Left forelimb (tissue), 1 donor: ENCODE measurements around the gene KRT71.
"Not testable (repeated sequence)": the region's sequence is repeated elsewhere in the genome, so short reads cannot be mapped to it uniquely, and the experiment has no call there.

Source experiments
- DNase-seq: peaks from one replicate; pipeline ENCODE4 v3.0.0-alpha.2; 2018; ENCODE audit warnings: low spot score

Gene KRT71

GRCh38 chr12:52552681-52553195 is at the start of gene KRT71:
Gene KRT71 (minus strand): TSS chr12:52553145. CDS start chr12:52553077, 68 bp downstream.
- no peak for DNase-seq

- peak; percentile 48 for DNase-seq
These were observed 49.6 kb upstream of the KRT71 start for GRCh38 chr12:52602552-52602951.

- DNase-seq, result peak; percentile 28
These were observed 48.7 kb upstream of the KRT71 start for GRCh38 chr12:52601671-52602070.

DNA sequence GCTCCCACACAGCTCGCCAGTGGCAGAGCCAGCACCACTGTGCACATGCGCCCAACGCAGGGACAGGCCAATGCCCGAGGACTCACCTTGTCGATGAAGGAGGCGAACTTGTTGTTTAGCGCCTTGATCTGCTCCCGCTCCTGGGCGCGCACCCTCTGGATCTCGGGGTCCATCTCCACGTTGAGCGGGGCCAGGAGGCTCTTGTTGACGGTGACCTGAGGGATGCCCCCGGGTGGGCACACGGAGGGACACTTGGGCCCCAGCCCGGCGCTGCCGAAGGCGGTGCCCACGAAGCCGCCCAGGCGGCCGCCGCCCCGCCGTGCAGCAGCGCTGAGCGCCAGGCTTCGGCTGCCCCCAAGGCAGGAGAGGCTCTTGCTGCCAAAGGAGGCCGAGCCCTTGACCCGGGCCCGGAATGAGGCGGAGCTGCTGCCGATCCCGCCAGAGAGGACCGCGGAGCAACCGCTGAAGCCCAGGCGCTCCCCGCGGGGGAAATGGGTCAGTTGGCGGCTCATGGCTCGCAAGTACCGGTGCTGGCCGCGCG is 48.1 kb upstream of the KRT71 start, which contains the start of gene KRT72:
Gene KRT72 (minus strand): TSS at position 523 of the 541 bp plus-strand sequence. CDS start 11 bp downstream, at position 512.
- peak; percentile 8 for DNase-seq

- DNase-seq, result no peak
These were observed 47.5 kb upstream of the KRT71 start for GRCh38 chr12:52600475-52600874.

DNA sequence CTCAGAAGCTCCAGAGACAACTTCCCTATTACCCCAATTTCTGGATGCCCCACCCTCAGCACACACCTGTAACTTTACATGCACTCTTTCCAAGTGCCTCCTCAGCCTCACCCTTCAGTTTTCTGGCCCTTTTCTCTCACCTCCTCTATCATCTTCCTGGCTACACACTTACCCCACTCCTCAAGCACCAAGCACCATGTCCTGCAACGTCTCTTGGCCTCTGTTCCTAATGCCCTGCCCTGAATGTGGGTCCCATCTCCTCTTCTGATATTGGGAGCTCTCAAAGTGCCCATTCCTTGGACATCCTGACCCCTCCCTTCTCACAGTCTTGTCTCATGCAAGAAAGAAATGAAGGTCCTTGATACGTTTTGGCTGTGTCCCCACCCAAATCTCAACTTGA is 47.1 kb upstream of the KRT71 start:
- DNase-seq, result peak; percentile 40

DNA sequence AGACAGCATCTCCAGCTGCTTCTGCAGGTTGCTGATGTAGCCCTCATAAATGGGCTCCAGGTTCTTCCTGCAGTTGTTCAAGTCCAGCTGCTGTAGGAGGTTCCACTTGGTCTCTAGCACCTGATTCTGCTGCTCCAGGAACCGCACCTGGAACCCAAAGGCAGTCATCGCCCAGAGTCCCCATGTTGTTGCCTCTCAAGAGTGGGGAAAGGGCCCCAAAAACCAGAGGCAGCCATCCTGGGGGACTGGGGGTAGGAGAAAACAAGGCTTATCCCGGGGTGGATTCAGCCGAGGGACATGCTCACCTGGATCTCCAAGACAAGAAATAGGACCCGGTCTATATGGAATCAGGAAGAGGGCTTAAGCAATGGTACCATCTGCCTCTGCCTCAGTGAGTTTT is 46.0 kb upstream of the KRT71 start:
- peak; percentile 18 for DNase-seq

DNA sequence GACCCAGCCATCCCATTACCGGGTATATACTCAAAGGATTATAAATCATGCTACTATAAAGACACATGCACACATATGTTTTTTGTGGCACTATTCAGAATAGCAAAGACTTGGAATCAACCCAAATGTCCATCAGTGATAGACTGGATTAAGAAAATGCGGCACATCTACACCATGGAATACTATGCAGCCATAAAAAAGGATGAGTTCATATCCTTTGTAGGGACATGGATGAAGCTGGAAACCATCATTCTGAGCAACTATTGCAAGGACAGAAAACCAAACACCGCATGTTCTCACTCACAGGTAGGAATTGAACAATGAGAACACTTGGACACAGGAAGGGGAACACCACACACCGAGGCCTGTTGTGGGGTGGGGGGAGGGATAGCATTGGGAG is 41.3 kb upstream of the KRT71 start:
- not testable (repeated sequence) for DNase-seq

DNA sequence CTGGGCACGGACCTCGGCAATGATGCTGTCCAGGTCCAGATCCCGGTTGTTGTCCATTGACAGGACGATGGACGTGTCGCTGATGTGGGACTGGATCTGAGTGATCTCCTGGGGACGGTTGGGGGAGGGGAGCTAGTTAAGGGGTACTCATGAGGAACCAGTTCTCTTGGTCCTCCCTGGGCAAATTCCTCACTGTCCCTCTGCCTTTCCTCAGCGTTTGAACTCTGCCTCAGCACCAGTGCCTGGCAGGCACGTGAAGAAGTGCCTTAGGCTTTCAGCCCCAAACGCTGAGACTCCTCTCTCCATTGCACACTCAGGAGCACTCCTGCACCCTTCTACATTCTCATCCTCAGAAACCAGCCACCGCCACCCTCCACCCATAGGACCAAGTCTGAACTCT is 38.6 kb upstream of the KRT71 start:
- no peak for DNase-seq

- DNase-seq, result peak; percentile 45
These were observed 37.1 kb upstream of the KRT71 start for GRCh38 chr12:52590021-52590420.

- peak; percentile 36 for DNase-seq
These were observed 34.6 kb upstream of the KRT71 start for GRCh38 chr12:52587563-52587962.

- peak; percentile 65 for DNase-seq
These were observed 33.0 kb upstream of the KRT71 start for GRCh38 chr12:52585946-52586345.

DNA sequence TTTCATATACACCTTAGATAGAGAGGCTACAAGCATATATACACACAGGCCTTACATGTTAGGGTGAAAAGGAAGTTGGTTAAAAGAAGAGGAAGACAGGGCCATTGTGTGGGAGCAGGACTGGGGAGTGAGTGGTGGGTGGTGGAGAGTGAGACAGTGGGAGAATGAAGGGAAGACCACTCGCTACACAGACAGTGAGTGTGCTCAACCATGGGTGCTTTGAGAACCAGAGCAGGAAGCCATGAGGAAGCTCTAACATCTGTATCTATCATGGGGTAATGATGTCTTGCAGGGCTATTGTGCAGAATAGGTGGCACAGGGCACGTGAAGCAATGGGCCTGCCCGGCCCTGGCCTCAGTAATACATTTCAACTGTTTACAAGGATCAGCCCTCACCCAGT is 32.1 kb upstream of the KRT71 start:
- DNase-seq, result no peak

- DNase-seq, result peak; percentile 22
These were observed 31.3 kb upstream of the KRT71 start for GRCh38 chr12:52584156-52584682.

- peak; percentile 63 for DNase-seq
These were observed 30.1 kb upstream of the KRT71 start for GRCh38 chr12:52582971-52583456.

DNA sequence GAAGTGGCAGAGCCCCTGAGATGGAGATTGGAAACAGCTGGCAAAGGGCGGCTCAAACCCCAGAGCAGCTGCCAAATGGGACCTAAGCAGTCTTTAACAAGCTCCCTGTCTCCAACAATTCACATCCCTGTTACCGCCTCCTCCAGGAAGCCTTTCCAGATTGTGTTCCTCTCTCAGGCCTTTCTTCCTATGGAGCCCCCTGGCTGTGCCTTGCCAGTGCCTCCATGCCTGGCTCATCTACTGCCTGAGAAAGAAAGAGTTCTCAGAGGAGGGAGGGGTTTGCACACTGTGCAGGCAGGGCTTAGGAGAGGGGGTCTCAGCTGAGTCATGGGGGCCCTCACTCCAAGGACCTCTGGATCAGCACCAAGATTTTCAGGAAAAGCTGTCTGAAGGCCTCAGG is 29.5 kb upstream of the KRT71 start:
- DNase-seq, result no peak

GRCh38 chr12:52581481-52581880 is 28.5 kb upstream of the KRT71 start:
- peak; percentile 34 for DNase-seq

GRCh38 chr12:52581066-52581465 is 28.1 kb upstream of the KRT71 start:
- DNase-seq, result peak; percentile 33

DNA sequence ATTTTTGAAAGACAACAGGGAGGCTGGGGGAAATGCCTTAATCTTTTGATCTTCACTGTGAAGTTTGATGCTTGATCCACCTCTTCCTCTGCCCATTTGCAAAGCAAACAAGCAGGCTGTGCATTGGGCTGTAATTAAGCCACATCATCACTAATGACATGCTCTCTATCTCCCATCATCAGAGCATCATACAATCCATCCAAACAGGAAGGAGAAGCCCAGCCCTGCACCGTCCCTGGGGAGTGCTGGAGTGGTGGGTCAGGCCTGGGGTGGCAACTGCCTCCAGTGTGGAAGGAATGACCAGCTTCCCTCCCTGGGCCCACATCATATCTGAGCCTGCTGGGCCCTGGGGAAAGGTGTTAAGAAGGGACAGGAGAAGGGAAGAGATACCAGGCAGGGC is 27.6 kb upstream of the KRT71 start:
- DNase-seq, result peak; percentile 17

GRCh38 chr12:52579468-52580465 is 26.8 kb upstream of the KRT71 start:
- DNase-seq, result peak; percentile 2

- DNase-seq, result no peak
These were observed 25.5 kb upstream of the KRT71 start for GRCh38 chr12:52578469-52578868.

DNA sequence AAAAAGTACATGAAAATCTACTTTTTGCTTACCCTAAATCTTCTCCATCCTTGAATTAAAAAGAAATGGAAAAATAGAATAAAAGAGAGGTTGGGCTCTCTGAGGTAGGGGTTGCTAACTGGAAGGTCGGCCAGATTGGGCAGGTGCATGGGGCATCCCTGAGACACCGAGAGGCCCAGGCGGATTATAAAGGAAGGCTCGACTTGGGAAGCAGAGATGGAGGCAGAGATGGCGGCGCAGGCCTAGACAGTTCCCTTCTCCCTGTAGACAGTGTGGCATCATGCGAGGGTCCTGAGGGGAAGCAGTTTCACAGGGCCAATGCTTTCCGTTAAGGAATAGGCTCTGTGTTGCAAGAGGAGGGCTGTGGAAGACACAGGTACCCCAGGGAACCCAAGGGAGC is 24.4 kb upstream of the KRT71 start:
- DNase-seq, result no peak

DNA sequence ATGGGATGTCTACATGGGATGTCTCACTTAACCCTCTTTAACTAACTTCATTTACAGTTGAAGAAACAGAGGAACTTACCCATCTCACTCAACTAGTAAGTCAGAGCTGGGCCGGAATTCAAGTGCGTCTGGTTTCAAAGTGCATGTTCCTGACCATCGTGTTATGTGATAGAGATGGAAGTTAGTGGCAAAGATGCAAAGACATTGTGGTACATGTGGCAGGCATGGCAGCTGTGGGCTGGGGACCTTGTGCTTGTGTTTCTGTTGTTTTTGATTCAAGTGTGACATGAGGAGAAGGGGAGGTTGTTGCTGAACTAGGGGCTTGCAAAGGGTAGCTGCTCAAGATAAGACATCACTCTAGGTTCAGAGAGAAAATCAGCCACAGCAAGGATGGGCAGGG is 23.0 kb upstream of the KRT71 start:
- no peak for DNase-seq
